Neural cell (in vitro differentiated cells): Measurements from ENCODE around the gene CERKL. TPM values are rescaled to one million over a fixed set of nuclear protein-coding genes. Genes with fewer than 3 reads are reported as not detected.
A peak's percentile ranks its signal among the peaks of the same experiment; 100 is the strongest.

ENCODE experiments used
- H2AFZ ChIP-seq: fragments of 200-600, 300-800 bp; sonication (generic), shearing (Covaris generic); 2 replicates; pipeline ENCODE4 v1.6.0; 2014; ENCODE audit warnings: low read depth, mild to moderate bottlenecking, antibody characterized with exemption, low read length, moderate library complexity
- H3F3A ChIP-seq: fragments of 200-600 bp; shearing (Covaris generic); 2 replicates; pipeline ENCODE4 v1.6.1; 2016; ENCODE audit warnings: mild to moderate bottlenecking, moderate library complexity, mixed read lengths, antibody characterized with exemption, low read length; ENCODE audit not compliant: insufficient read depth, poor library complexity, severe bottlenecking
- H3K27ac ChIP-seq: fragments of 200-600, 300-800 bp; sonication (generic), shearing (Covaris generic); 2 replicates; pipeline ENCODE4 v1.5.1; 2014; ENCODE audit warnings: mild to moderate bottlenecking, low read length, moderate library complexity
- H3K27me3 ChIP-seq: fragments of 300-800, 200-600 bp; sonication (generic), shearing (Covaris generic); 2 replicates; pipeline ENCODE4 v1.6.0; 2014; ENCODE audit warnings: mild to moderate bottlenecking, low read depth, low read length, moderate library complexity; ENCODE audit not compliant: insufficient read depth
- H3K36me3 ChIP-seq: fragments of 300-800, 200-600 bp; sonication (generic), shearing (Covaris generic); 2 replicates; pipeline ENCODE4 v1.5.1; 2014; ENCODE audit warnings: mild to moderate bottlenecking, antibody characterized with exemption, low read length, moderate library complexity; ENCODE audit not compliant: insufficient read depth
- H3K4me2 ChIP-seq: fragments of 300-800, 200-600 bp; sonication (generic), shearing (Covaris generic); 2 replicates; pipeline ENCODE4 v1.6.0; 2014; ENCODE audit warnings: mild to moderate bottlenecking, low read length
- H3K4me3 ChIP-seq: fragments of 300-800, 200-600 bp; sonication (generic), shearing (Covaris generic); 2 replicates; pipeline ENCODE4 v1.5.1; 2014; ENCODE audit warnings: mild to moderate bottlenecking, low read length, moderate library complexity
- H3K79me2 ChIP-seq: fragments of 200-600 bp; shearing (Covaris generic); replicated peaks from 2 replicates; pipeline ENCODE4 v1.6.0; 2014; ENCODE audit warnings: mild to moderate bottlenecking, low read length, moderate library complexity; ENCODE audit not compliant: insufficient read depth
- H3K9ac ChIP-seq: fragments of 300-800, 200-600 bp; sonication (generic), shearing (Covaris generic); 2 replicates; pipeline ENCODE4 v1.6.1; 2016; ENCODE audit warnings: mild to moderate bottlenecking, low read length, mixed read lengths
- H3K9me2 ChIP-seq: fragments of 200-600 bp; shearing (Covaris generic); 2 replicates; pipeline ENCODE4 v1.6.1; 2016; ENCODE audit warnings: mild to moderate bottlenecking, low read length, mixed read lengths; ENCODE audit not compliant: insufficient read depth
- H3K9me3 ChIP-seq: fragments of 200-600, 300-800 bp; sonication (generic), shearing (Covaris generic); 2 replicates; pipeline ENCODE4 v1.6.1; 2016; ENCODE audit warnings: mild to moderate bottlenecking, mixed run types, low read length, moderate library complexity, mixed read lengths
- H4K20me1 ChIP-seq: fragments of 200-600 bp; shearing (Covaris generic); 2 replicates; pipeline ENCODE4 v1.6.1; 2016; ENCODE audit warnings: mild to moderate bottlenecking, mixed run types; ENCODE audit not compliant: insufficient read depth
- EP300 ChIP-seq: fragments of 450-650 bp; conservative IDR thresholded peaks from 2 replicates; pipeline ENCODE4 v1.6.1; 2014; ENCODE audit warnings: antibody characterized with exemption, mild to moderate bottlenecking, moderate library complexity; ENCODE audit not compliant: poor library complexity, severe bottlenecking
- EZH2 ChIP-seq: fragments of 200-600, 300-800 bp; shearing (Covaris generic), sonication (generic); IDR thresholded peaks from 2 replicates; pipeline ENCODE4 v1.6.1; 2014; ENCODE audit warnings: antibody characterized with exemption, low read length, borderline replicate concordance, mild to moderate bottlenecking; ENCODE audit not compliant: insufficient read depth, poor library complexity, severe bottlenecking
- MXI1 ChIP-seq: fragments of 450-650 bp; conservative IDR thresholded peaks from 2 replicates; pipeline ENCODE4 v1.6.1; 2014; ENCODE audit warnings: antibody characterized with exemption, mild to moderate bottlenecking; ENCODE audit not compliant: poor library complexity, severe bottlenecking
- POLR2AphosphoS5 ChIP-seq: IDR thresholded peaks from 2 replicates; pipeline ENCODE4 v1.6.1; 2012
- TAF1 ChIP-seq: IDR thresholded peaks from 2 replicates; pipeline ENCODE4 v1.6.1; 2012; ENCODE audit warnings: low read depth
- polyA plus RNA-seq: library from polyadenylated mRNA; depleted of rRNA; stranded (reverse); fragments of >200 nt; gene quantifications from 2 replicates; pipeline ENCODE4 v1.2.3, GENCODE V29; 2014
- TF ChIP-seq, protein P1 (sequence below): IDR thresholded peaks from 2 replicates; pipeline ENCODE4 v1.6.1; 2012; ENCODE audit warnings: borderline replicate concordance
- TF ChIP-seq, protein P2 (sequence below): fragments of 450-650 bp; IDR thresholded peaks from 2 replicates; pipeline ENCODE4 v1.5.1; 2014; ENCODE audit warnings: antibody characterized with exemption, mild to moderate bottlenecking, moderate library complexity; ENCODE audit not compliant: poor library complexity, severe bottlenecking

CERKL gene
- polyA plus RNA-seq, 1 donor from 2014 or later, result not detected

DNA sequence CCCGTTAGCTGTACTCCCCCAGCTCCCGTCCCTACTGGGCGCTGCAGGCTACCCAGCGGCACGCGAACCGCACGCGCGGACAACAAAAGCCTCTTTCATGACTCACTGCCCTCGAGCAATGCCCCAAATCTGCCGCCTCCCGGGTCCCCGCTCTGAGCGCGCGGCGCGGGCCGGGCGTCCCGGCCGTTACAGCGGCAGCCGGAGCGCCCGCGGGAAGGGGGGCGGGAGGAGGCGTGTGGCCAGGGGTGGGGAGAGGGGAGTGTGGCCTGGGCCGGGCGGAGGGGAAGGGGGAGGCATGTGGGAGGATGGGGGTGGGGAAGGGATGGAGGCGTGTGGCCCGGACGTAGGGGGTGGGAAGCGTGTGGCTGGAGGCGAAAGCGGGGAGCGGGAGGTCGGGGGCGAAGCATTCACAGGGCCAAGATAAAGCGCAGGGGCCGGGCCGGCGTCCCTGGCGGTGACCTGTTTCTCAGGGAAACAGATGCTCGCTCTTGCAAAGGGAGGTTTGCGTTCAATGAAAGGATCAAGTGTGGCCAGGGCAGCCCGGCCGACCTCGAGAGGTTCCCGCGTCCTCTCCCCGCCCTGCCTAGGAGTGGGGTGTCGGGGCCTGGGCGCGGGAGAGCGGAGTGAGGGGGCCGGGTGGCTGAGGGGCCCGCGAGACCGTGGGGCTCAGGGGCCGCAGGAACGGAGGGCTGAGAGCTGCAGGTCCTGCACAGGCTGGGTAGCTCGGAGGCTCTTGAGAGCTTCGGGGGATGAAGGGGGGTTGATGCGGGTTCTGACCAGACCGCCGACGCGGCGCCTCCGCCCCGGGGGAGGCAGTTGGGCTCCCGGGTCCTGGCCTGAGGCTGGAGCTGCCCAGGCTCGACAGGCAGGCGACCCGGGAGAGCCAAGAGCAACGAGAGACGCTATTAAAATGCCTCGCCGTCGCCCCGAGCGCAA, 26.9 kb upstream of the CERKL start:
- no peaks in the 10 kb centered on the region for H3K36me3 ChIP-seq
- peak; percentile 21 for TF ChIP-seq EZH2
- TF ChIP-seq, protein P1, sequence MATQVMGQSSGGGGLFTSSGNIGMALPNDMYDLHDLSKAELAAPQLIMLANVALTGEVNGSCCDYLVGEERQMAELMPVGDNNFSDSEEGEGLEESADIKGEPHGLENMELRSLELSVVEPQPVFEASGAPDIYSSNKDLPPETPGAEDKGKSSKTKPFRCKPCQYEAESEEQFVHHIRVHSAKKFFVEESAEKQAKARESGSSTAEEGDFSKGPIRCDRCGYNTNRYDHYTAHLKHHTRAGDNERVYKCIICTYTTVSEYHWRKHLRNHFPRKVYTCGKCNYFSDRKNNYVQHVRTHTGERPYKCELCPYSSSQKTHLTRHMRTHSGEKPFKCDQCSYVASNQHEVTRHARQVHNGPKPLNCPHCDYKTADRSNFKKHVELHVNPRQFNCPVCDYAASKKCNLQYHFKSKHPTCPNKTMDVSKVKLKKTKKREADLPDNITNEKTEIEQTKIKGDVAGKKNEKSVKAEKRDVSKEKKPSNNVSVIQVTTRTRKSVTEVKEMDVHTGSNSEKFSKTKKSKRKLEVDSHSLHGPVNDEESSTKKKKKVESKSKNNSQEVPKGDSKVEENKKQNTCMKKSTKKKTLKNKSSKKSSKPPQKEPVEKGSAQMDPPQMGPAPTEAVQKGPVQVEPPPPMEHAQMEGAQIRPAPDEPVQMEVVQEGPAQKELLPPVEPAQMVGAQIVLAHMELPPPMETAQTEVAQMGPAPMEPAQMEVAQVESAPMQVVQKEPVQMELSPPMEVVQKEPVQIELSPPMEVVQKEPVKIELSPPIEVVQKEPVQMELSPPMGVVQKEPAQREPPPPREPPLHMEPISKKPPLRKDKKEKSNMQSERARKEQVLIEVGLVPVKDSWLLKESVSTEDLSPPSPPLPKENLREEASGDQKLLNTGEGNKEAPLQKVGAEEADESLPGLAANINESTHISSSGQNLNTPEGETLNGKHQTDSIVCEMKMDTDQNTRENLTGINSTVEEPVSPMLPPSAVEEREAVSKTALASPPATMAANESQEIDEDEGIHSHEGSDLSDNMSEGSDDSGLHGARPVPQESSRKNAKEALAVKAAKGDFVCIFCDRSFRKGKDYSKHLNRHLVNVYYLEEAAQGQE, result no peak
- TF ChIP-seq TAF1, result no peak
- no peak for TF ChIP-seq POLR2AphosphoS5
- TF ChIP-seq EP300, result no peak
- TF ChIP-seq, protein P2, sequence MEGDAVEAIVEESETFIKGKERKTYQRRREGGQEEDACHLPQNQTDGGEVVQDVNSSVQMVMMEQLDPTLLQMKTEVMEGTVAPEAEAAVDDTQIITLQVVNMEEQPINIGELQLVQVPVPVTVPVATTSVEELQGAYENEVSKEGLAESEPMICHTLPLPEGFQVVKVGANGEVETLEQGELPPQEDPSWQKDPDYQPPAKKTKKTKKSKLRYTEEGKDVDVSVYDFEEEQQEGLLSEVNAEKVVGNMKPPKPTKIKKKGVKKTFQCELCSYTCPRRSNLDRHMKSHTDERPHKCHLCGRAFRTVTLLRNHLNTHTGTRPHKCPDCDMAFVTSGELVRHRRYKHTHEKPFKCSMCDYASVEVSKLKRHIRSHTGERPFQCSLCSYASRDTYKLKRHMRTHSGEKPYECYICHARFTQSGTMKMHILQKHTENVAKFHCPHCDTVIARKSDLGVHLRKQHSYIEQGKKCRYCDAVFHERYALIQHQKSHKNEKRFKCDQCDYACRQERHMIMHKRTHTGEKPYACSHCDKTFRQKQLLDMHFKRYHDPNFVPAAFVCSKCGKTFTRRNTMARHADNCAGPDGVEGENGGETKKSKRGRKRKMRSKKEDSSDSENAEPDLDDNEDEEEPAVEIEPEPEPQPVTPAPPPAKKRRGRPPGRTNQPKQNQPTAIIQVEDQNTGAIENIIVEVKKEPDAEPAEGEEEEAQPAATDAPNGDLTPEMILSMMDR, result no peak
- no peak for TF ChIP-seq MXI1
- H3K9ac ChIP-seq, result peak overlapping the region; percentile 24
- no peak overlapping the region for H2AFZ ChIP-seq
- H4K20me1 ChIP-seq, result no peaks in the 10 kb centered on the region
- no peak overlapping the region for H3K27ac ChIP-seq
- H3F3A ChIP-seq, result no peaks in the 10 kb centered on the region
- H3K4me2 ChIP-seq, result no peak overlapping the region
- H3K27me3 ChIP-seq, result peaks cover 97% of the 10 kb centered on the region
- no peaks in the 10 kb centered on the region for H3K9me2 ChIP-seq
- H3K4me3 ChIP-seq, result peak overlapping the region; percentile 58
- no peaks in the 10 kb centered on the region for H3K79me2 ChIP-seq
- peaks cover 19% of the 10 kb centered on the region for H3K9me3 ChIP-seq

DNA sequence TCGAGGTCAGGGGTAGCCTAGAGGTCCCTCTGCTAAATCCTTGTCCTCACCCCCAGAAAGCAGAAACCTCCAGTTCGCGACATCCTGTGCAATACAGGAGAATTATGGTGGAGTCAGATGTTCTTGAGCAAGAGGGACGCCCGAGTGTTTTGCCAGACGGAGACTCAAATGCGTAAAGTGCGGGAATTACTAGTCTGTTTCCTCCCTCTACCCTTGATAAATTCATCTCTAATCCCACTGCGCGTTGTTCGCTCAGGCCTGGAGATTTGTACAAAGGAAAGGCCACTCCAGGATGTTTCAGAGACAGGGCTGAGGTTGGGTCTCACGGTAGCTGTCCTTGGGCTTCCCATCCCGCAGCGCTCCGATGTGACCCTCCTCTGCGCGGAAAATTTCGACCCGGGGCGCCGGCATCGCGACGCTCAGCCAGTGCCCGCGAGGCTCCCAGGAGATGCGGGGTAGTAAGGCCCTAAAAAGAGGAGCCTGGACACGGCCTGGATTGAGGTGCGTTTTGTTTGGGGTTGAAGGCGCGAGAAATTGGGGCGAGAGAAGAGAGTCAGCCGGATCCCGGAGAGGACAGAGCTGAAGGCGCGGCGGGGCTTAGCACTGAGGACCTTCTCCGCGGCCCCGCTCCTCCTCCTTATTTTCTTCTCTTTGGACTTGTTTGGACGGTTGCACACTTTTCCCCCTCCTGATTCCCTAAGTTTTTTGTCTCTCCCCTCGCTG, 26.1 kb upstream of the CERKL start:
- no peaks in the 10 kb centered on the region for H4K20me1 ChIP-seq
- no peaks in the 10 kb centered on the region for H3K36me3 ChIP-seq
- TF ChIP-seq EZH2, result peak; percentile 88
- no peak for TF ChIP-seq EP300
- H3K27me3 ChIP-seq, result peaks cover 99% of the 10 kb centered on the region
- no peak overlapping the region for H3K4me2 ChIP-seq
- H2AFZ ChIP-seq, result no peak overlapping the region
- H3K27ac ChIP-seq, result no peak overlapping the region
- H3K79me2 ChIP-seq, result no peaks in the 10 kb centered on the region
- no peaks in the 10 kb centered on the region for H3F3A ChIP-seq
- peak overlapping the region; percentile 58 for H3K4me3 ChIP-seq
- H3K9me2 ChIP-seq, result no peaks in the 10 kb centered on the region
- peaks cover 23% of the 10 kb centered on the region for H3K9me3 ChIP-seq
- H3K9ac ChIP-seq, result peak overlapping the region; percentile 24
